MM.1S (cell line): ENCODE data around the gene IQCN.

Source experiments
- DNase-seq: peaks from one replicate; pipeline ENCODE4 v3.0.0-alpha.2; 2015
- H2AFZ ChIP-seq: fragments of 300-600 bp; sonication (generic); 2 replicates; pipeline ENCODE4 v1.6.0; 2016; ENCODE audit warnings: antibody characterized with exemption, low read length
- H3F3A ChIP-seq: fragments of 300-600 bp; sonication (generic); 2 replicates; pipeline ENCODE4 v1.6.1; 2016; ENCODE audit warnings: mild to moderate bottlenecking, antibody characterized with exemption, low read length, moderate library complexity, mixed read lengths; ENCODE audit not compliant: insufficient read depth
- H3K27ac ChIP-seq: fragments of 300-600 bp; sonication (generic); 2 replicates; pipeline ENCODE4 v1.5.1; 2016; ENCODE audit warnings: mild to moderate bottlenecking, low read length
- H3K27me3 ChIP-seq: fragments of 300-600 bp; sonication (generic); replicated peaks from 2 replicates; pipeline ENCODE4 v1.6.0; 2016; ENCODE audit warnings: low read length; ENCODE audit not compliant: insufficient read depth
- H3K36me3 ChIP-seq: fragments of 300-600 bp; sonication (generic); replicated peaks from 2 replicates; pipeline ENCODE4 v1.6.1; 2016; ENCODE audit warnings: mild to moderate bottlenecking, low read length, mixed read lengths; ENCODE audit not compliant: insufficient read depth
- H3K4me1 ChIP-seq: fragments of 300-600 bp; sonication (generic); 2 replicates; pipeline ENCODE4 v1.6.1; 2016; ENCODE audit warnings: low read length, mixed read lengths
- H3K4me2 ChIP-seq: fragments of 300-600 bp; sonication (generic); 2 replicates; pipeline ENCODE4 v1.6.0; 2016; ENCODE audit warnings: low read depth, low read length
- H3K4me3 ChIP-seq: fragments of 300-600 bp; sonication (generic); 2 replicates; pipeline ENCODE4 v1.5.1; 2016; ENCODE audit warnings: low read length, mixed read lengths
- H3K79me2 ChIP-seq: fragments of 300-600 bp; sonication (generic); 2 replicates; pipeline ENCODE4 v1.6.1; 2016; ENCODE audit warnings: mixed run types, low read length, mixed read lengths
- H3K9ac ChIP-seq: fragments of 300-600 bp; sonication (generic); 2 replicates; pipeline ENCODE4 v1.6.1; 2016; ENCODE audit warnings: low read length, mixed read lengths
- H3K9me2 ChIP-seq: fragments of 300-600 bp; sonication (generic); replicated peaks from 2 replicates; pipeline ENCODE4 v1.6.1; 2016; ENCODE audit warnings: mild to moderate bottlenecking, low read length, mixed read lengths; ENCODE audit not compliant: insufficient read depth
- H3K9me3 ChIP-seq: fragments of 300-600 bp; sonication (generic); replicated peaks from 2 replicates; pipeline ENCODE4 v1.6.1; 2016; ENCODE audit warnings: mild to moderate bottlenecking, low read length, mixed read lengths; ENCODE audit not compliant: insufficient read depth
- H4K20me1 ChIP-seq: fragments of 300-600 bp; sonication (generic); 2 replicates; pipeline ENCODE4 v1.6.1; 2016; ENCODE audit warnings: mild to moderate bottlenecking, low read length, moderate library complexity, mixed read lengths; ENCODE audit not compliant: insufficient read depth
- EZH2 ChIP-seq: fragments of 300-600 bp; sonication (generic); optimal IDR thresholded peaks from 2 replicates; pipeline ENCODE3; 2017; ENCODE audit warnings: low read depth, mild to moderate bottlenecking, antibody characterized with exemption, low read length, mixed read lengths
- EZH2phosphoT487 ChIP-seq: fragments of 300-600 bp; sonication (generic); IDR thresholded peaks from 2 replicates; pipeline ENCODE4 v1.6.1; 2018; ENCODE audit warnings: antibody characterized with exemption, low read length
- TF ChIP-seq, protein P1 (sequence below): fragments of 300-600 bp; sonication (generic); IDR thresholded peaks from 2 replicates; pipeline ENCODE4 v1.5.1; 2016; ENCODE audit warnings: antibody characterized with exemption, low read length, mixed read lengths

The IQCN gene

DNA sequence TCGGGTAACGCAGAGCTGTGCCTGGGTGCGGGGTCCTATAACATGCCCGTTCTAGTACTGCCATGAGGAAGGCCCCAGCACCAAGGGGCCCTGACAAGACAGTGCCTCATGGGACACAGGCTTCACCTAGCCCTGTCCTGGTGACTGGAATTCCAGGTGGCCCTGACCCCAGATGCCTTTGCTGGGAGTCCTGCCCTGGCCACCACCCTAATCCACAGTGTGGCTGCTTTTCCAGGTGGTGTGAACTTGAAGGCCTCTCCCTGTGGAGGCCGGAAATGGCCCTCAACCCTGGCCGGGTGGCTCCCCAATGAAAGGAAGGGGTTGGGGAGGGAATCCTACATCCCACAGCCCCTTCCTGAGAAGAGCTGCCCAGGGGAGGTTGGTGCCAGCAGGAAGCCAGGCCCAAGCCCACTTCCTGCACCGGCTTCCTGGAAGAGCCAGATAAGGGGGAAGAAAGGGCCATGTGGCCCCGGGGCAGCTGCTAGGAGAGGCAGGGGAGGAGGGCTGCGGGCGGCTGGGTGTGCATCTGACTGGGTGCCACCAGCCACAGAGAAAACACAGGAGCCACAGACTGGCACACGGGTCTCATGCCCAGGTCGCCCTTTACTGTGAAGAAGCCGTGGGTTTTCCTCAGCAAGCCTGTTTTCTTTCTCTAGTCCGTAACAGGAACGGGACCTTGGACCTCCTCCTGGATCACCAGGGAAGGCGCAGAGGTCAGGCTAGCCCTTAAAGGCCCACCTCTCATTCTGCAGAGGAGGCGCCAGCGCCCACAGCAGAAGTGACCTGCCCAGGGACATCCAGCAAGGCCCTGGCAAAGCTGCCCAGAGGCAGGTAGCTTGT lies 43.9 kb upstream of the IQCN start:
- Histone ChIP-seq H3K36me3 (no peaks in the 10 kb centered on the region), H3K9me3 (no peaks in the 10 kb centered on the region), H2AFZ (no peak overlapping the region), H3K27me3 (no peaks in the 10 kb centered on the region), H3K9ac (no peak overlapping the region), H3F3A (no peaks in the 10 kb centered on the region), H3K4me2 (no peak overlapping the region), H3K9me2 (no peaks in the 10 kb centered on the region), H3K27ac (no peak overlapping the region), H3K79me2 (peaks cover 53% of the 10 kb centered on the region), H3K4me1 (peaks cover 5% of the 10 kb centered on the region; the same call in 1 of the 2 replicates), H4K20me1 (no peaks in the 10 kb centered on the region), H3K4me3 (no peak overlapping the region)
- no peak for TF ChIP-seq EZH2
- TF ChIP-seq, protein P1, sequence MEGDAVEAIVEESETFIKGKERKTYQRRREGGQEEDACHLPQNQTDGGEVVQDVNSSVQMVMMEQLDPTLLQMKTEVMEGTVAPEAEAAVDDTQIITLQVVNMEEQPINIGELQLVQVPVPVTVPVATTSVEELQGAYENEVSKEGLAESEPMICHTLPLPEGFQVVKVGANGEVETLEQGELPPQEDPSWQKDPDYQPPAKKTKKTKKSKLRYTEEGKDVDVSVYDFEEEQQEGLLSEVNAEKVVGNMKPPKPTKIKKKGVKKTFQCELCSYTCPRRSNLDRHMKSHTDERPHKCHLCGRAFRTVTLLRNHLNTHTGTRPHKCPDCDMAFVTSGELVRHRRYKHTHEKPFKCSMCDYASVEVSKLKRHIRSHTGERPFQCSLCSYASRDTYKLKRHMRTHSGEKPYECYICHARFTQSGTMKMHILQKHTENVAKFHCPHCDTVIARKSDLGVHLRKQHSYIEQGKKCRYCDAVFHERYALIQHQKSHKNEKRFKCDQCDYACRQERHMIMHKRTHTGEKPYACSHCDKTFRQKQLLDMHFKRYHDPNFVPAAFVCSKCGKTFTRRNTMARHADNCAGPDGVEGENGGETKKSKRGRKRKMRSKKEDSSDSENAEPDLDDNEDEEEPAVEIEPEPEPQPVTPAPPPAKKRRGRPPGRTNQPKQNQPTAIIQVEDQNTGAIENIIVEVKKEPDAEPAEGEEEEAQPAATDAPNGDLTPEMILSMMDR, result no peak
- no peak for TF ChIP-seq EZH2phosphoT487
- no peak for DNase-seq

DNA sequence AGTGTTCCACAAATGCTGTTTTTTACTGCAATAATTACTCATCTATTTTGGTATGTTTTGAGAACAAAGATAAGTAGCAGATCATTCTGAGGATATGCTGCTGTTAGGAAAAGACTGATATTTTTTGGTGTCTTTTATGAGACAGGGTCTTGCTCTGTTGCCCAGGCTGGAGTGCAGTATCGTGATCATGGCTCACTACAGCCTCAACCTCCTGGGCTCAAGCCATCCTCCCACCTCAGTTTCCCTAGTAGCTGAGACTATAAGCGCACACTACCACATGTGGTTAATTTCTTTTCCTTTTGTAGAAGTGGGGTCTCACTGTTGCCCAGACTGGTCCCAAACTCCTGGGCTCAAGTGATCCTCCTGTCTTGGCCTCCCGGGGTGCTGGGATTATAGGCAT lies 39.1 kb upstream of the IQCN start:
- H3K9ac ChIP-seq, result no peak overlapping the region
- no peak overlapping the region for H3K4me3 ChIP-seq
- H3K27ac ChIP-seq, result no peak overlapping the region
- no peak for DNase-seq
- no peaks in the 10 kb centered on the region for H4K20me1 ChIP-seq
- no peak overlapping the region for H2AFZ ChIP-seq
- no peaks in the 10 kb centered on the region; the same call in 1 of the 2 replicates for H3F3A ChIP-seq
- peaks cover 22% of the 10 kb centered on the region for H3K79me2 ChIP-seq
- no peaks in the 10 kb centered on the region for H3K36me3 ChIP-seq
- TF ChIP-seq EZH2phosphoT487 (no peak), EZH2 (no peak)
- TF ChIP-seq, protein P1, result no peak
- no peaks in the 10 kb centered on the region for H3K4me1 ChIP-seq
- no peaks in the 10 kb centered on the region for H3K9me2 ChIP-seq
- H3K27me3 ChIP-seq, result no peaks in the 10 kb centered on the region
- H3K4me2 ChIP-seq, result no peak overlapping the region
- H3K9me3 ChIP-seq, result no peaks in the 10 kb centered on the region

DNA sequence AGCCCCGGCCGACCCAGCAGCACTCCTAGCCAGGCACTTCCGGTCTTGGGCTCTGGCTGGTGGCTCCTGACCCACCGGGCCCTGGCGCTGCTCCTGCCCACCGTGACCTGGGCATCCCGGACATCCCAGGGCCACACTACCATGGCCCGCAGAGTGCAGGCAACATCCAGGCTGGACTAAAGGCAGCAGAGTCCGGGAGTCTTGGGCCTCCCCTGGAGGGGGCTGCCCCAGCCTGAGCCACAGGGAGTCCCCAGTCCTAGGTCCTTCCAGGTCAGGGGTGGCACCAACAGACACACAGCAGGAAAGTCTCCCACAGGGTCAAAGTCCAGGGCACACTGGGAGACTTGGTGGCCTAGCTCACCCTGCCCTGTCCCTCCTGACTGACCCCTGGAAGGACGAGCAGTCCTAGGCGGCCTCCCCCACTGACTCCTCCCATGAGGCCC lies 37.9 kb upstream of the IQCN start:
- Histone ChIP-seq H4K20me1 (no peaks in the 10 kb centered on the region), H3K4me1 (no peaks in the 10 kb centered on the region), H3K79me2 (peaks cover 15% of the 10 kb centered on the region; the same call in 1 of the 2 replicates), H3K9me2 (no peaks in the 10 kb centered on the region), H3K4me2 (no peak overlapping the region), H3K9ac (no peak overlapping the region), H3K27me3 (no peaks in the 10 kb centered on the region), H2AFZ (no peak overlapping the region), H3K4me3 (no peak overlapping the region), H3F3A (peaks cover 6% of the 10 kb centered on the region), H3K9me3 (no peaks in the 10 kb centered on the region), H3K36me3 (no peaks in the 10 kb centered on the region), H3K27ac (no peak overlapping the region)
- TF ChIP-seq, protein P1, result no peak
- TF ChIP-seq EZH2phosphoT487, result no peak
- no peak for TF ChIP-seq EZH2
- DNase-seq, result no peak
